Neural cell (in vitro differentiated cells): ENCODE results near the gene DOK7. TPM values are rescaled to one million over a fixed set of nuclear protein-coding genes. Genes with fewer than 3 reads are reported as not detected.

Experiments used
- H2AFZ ChIP-seq: fragments of 200-600, 300-800 bp; sonication (generic), shearing (Covaris generic); 2 replicates; pipeline ENCODE4 v1.6.0; 2014; ENCODE audit warnings: low read depth, mild to moderate bottlenecking, antibody characterized with exemption, low read length, moderate library complexity
- H3F3A ChIP-seq: fragments of 200-600 bp; shearing (Covaris generic); 2 replicates; pipeline ENCODE4 v1.6.1; 2016; ENCODE audit warnings: mild to moderate bottlenecking, moderate library complexity, mixed read lengths, antibody characterized with exemption, low read length; ENCODE audit not compliant: insufficient read depth, poor library complexity, severe bottlenecking
- H3K27ac ChIP-seq: fragments of 200-600, 300-800 bp; sonication (generic), shearing (Covaris generic); 2 replicates; pipeline ENCODE4 v1.5.1; 2014; ENCODE audit warnings: mild to moderate bottlenecking, low read length, moderate library complexity
- H3K27me3 ChIP-seq: fragments of 300-800, 200-600 bp; sonication (generic), shearing (Covaris generic); 2 replicates; pipeline ENCODE4 v1.6.0; 2014; ENCODE audit warnings: mild to moderate bottlenecking, low read depth, low read length, moderate library complexity; ENCODE audit not compliant: insufficient read depth
- H3K36me3 ChIP-seq: fragments of 300-800, 200-600 bp; sonication (generic), shearing (Covaris generic); 2 replicates; pipeline ENCODE4 v1.5.1; 2014; ENCODE audit warnings: mild to moderate bottlenecking, antibody characterized with exemption, low read length, moderate library complexity; ENCODE audit not compliant: insufficient read depth
- H3K4me2 ChIP-seq: fragments of 300-800, 200-600 bp; sonication (generic), shearing (Covaris generic); 2 replicates; pipeline ENCODE4 v1.6.0; 2014; ENCODE audit warnings: mild to moderate bottlenecking, low read length
- H3K4me3 ChIP-seq: fragments of 300-800, 200-600 bp; sonication (generic), shearing (Covaris generic); 2 replicates; pipeline ENCODE4 v1.5.1; 2014; ENCODE audit warnings: mild to moderate bottlenecking, low read length, moderate library complexity
- H3K79me2 ChIP-seq: fragments of 200-600 bp; shearing (Covaris generic); replicated peaks from 2 replicates; pipeline ENCODE4 v1.6.0; 2014; ENCODE audit warnings: mild to moderate bottlenecking, low read length, moderate library complexity; ENCODE audit not compliant: insufficient read depth
- H3K9ac ChIP-seq: fragments of 300-800, 200-600 bp; sonication (generic), shearing (Covaris generic); 2 replicates; pipeline ENCODE4 v1.6.1; 2016; ENCODE audit warnings: mild to moderate bottlenecking, low read length, mixed read lengths
- H3K9me2 ChIP-seq: fragments of 200-600 bp; shearing (Covaris generic); 2 replicates; pipeline ENCODE4 v1.6.1; 2016; ENCODE audit warnings: mild to moderate bottlenecking, low read length, mixed read lengths; ENCODE audit not compliant: insufficient read depth
- H3K9me3 ChIP-seq: fragments of 200-600, 300-800 bp; sonication (generic), shearing (Covaris generic); 2 replicates; pipeline ENCODE4 v1.6.1; 2016; ENCODE audit warnings: mild to moderate bottlenecking, mixed run types, low read length, moderate library complexity, mixed read lengths
- H4K20me1 ChIP-seq: fragments of 200-600 bp; shearing (Covaris generic); 2 replicates; pipeline ENCODE4 v1.6.1; 2016; ENCODE audit warnings: mild to moderate bottlenecking, mixed run types; ENCODE audit not compliant: insufficient read depth
- EP300 ChIP-seq: fragments of 450-650 bp; conservative IDR thresholded peaks from 2 replicates; pipeline ENCODE4 v1.6.1; 2014; ENCODE audit warnings: antibody characterized with exemption, mild to moderate bottlenecking, moderate library complexity; ENCODE audit not compliant: poor library complexity, severe bottlenecking
- EZH2 ChIP-seq: fragments of 200-600, 300-800 bp; shearing (Covaris generic), sonication (generic); IDR thresholded peaks from 2 replicates; pipeline ENCODE4 v1.6.1; 2014; ENCODE audit warnings: antibody characterized with exemption, low read length, borderline replicate concordance, mild to moderate bottlenecking; ENCODE audit not compliant: insufficient read depth, poor library complexity, severe bottlenecking
- MXI1 ChIP-seq: fragments of 450-650 bp; conservative IDR thresholded peaks from 2 replicates; pipeline ENCODE4 v1.6.1; 2014; ENCODE audit warnings: antibody characterized with exemption, mild to moderate bottlenecking; ENCODE audit not compliant: poor library complexity, severe bottlenecking
- POLR2AphosphoS5 ChIP-seq: IDR thresholded peaks from 2 replicates; pipeline ENCODE4 v1.6.1; 2012
- RAD21 ChIP-seq: fragments of 450-650 bp; conservative IDR thresholded peaks from 2 replicates; pipeline ENCODE4 v1.6.1; 2014; ENCODE audit warnings: antibody characterized with exemption, mild to moderate bottlenecking, moderate library complexity
- SMC3 ChIP-seq: fragments of 450-650 bp; conservative IDR thresholded peaks from 2 replicates; pipeline ENCODE4 v1.6.1; 2014; ENCODE audit warnings: antibody characterized with exemption, mild to moderate bottlenecking, moderate library complexity; ENCODE audit not compliant: poor library complexity
- TAF1 ChIP-seq: IDR thresholded peaks from 2 replicates; pipeline ENCODE4 v1.6.1; 2012; ENCODE audit warnings: low read depth
- polyA plus RNA-seq: library from polyadenylated mRNA; depleted of rRNA; stranded (reverse); fragments of >200 nt; gene quantifications from 2 replicates; pipeline ENCODE4 v1.2.3, GENCODE V29; 2014
- TF ChIP-seq, protein P1 (sequence below): fragments of 450-650 bp; IDR thresholded peaks from 2 replicates; pipeline ENCODE4 v1.5.1; 2014; ENCODE audit warnings: antibody characterized with exemption, mild to moderate bottlenecking, moderate library complexity; ENCODE audit not compliant: poor library complexity, severe bottlenecking
- TF ChIP-seq, protein P2 (sequence below): IDR thresholded peaks from 2 replicates; pipeline ENCODE4 v1.6.1; 2012; ENCODE audit warnings: borderline replicate concordance

DOK7 gene
- polyA plus RNA-seq, 1 donor from 2014 or later: 0.66 TPM

- no peaks in the 10 kb centered on the region for H4K20me1 ChIP-seq
- H3K27me3 ChIP-seq: no peaks in the 10 kb centered on the region
- no peak overlapping the region for H3K9ac ChIP-seq
- no peak overlapping the region for H3K4me3 ChIP-seq
- no peaks in the 10 kb centered on the region for H3K9me3 ChIP-seq
- no peaks in the 10 kb centered on the region for H3F3A ChIP-seq
- no peak overlapping the region for H2AFZ ChIP-seq
- no peak overlapping the region for H3K4me2 ChIP-seq
- TF ChIP-seq EP300: no peak
- H3K79me2 ChIP-seq: no peaks in the 10 kb centered on the region
- no peaks in the 10 kb centered on the region for H3K36me3 ChIP-seq
- H3K9me2 ChIP-seq: no peaks in the 10 kb centered on the region
- H3K27ac ChIP-seq: no peak overlapping the region
Observed at GRCh38 chr4:3516836-3517730, 54.0 kb downstream of the DOK7 start.

DNA sequence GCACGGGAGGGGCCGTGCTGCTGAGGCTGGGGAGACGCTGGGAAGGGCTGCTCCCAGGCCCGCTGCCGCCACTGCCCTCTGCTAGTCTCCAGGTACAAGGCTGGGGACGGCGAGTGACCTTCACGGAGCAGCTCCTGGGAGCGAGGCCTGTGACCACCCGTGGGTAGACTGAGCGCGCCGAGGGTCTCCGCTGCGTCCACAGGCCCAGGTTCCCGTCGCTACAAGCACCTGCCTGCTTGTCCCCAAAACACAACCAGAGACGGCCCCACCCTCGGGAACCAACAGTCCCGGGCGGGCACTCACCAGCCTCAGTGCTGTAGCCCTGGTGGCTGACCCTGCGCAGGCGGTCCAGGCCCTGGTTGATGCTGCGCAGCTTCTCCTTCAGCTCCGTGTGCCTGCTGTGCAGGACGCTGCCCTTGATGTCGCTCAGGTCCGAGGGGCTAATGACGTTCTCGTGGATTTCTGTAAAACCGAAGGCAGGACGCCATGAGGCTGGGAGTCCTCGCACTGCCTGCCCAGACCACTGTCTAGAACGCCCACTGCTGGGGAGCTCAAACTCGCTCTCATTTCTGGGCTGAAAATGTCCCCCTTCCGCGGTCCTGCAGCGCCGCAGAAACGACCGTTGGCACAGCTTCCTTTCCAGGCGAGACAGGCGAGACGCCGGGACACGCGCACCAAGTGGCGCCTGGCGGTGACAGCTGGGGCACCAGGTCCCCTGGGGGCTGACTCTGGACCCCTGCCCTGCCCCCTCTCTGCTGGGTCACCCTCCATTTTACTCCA lies 54.8 kb downstream of the DOK7 start:
- no peak overlapping the region for H3K4me3 ChIP-seq
- no peaks in the 10 kb centered on the region for H3K79me2 ChIP-seq
- no peak overlapping the region for H3K27ac ChIP-seq
- H3K9me3 ChIP-seq: no peaks in the 10 kb centered on the region
- H2AFZ ChIP-seq: no peak overlapping the region
- no peaks in the 10 kb centered on the region for H3F3A ChIP-seq
- no peak overlapping the region for H3K9ac ChIP-seq
- no peak overlapping the region for H3K4me2 ChIP-seq
- H3K9me2 ChIP-seq: no peaks in the 10 kb centered on the region
- no peaks in the 10 kb centered on the region for H3K36me3 ChIP-seq
- no peaks in the 10 kb centered on the region for H4K20me1 ChIP-seq
- no peak for TF ChIP-seq RAD21
- TF ChIP-seq, protein P1, sequence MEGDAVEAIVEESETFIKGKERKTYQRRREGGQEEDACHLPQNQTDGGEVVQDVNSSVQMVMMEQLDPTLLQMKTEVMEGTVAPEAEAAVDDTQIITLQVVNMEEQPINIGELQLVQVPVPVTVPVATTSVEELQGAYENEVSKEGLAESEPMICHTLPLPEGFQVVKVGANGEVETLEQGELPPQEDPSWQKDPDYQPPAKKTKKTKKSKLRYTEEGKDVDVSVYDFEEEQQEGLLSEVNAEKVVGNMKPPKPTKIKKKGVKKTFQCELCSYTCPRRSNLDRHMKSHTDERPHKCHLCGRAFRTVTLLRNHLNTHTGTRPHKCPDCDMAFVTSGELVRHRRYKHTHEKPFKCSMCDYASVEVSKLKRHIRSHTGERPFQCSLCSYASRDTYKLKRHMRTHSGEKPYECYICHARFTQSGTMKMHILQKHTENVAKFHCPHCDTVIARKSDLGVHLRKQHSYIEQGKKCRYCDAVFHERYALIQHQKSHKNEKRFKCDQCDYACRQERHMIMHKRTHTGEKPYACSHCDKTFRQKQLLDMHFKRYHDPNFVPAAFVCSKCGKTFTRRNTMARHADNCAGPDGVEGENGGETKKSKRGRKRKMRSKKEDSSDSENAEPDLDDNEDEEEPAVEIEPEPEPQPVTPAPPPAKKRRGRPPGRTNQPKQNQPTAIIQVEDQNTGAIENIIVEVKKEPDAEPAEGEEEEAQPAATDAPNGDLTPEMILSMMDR: no peak
- TF ChIP-seq EP300: no peak
- no peak for TF ChIP-seq POLR2AphosphoS5
- TF ChIP-seq MXI1: no peak
- no peak for TF ChIP-seq EZH2
- TF ChIP-seq SMC3: no peak
- TF ChIP-seq TAF1: no peak
- TF ChIP-seq, protein P2, sequence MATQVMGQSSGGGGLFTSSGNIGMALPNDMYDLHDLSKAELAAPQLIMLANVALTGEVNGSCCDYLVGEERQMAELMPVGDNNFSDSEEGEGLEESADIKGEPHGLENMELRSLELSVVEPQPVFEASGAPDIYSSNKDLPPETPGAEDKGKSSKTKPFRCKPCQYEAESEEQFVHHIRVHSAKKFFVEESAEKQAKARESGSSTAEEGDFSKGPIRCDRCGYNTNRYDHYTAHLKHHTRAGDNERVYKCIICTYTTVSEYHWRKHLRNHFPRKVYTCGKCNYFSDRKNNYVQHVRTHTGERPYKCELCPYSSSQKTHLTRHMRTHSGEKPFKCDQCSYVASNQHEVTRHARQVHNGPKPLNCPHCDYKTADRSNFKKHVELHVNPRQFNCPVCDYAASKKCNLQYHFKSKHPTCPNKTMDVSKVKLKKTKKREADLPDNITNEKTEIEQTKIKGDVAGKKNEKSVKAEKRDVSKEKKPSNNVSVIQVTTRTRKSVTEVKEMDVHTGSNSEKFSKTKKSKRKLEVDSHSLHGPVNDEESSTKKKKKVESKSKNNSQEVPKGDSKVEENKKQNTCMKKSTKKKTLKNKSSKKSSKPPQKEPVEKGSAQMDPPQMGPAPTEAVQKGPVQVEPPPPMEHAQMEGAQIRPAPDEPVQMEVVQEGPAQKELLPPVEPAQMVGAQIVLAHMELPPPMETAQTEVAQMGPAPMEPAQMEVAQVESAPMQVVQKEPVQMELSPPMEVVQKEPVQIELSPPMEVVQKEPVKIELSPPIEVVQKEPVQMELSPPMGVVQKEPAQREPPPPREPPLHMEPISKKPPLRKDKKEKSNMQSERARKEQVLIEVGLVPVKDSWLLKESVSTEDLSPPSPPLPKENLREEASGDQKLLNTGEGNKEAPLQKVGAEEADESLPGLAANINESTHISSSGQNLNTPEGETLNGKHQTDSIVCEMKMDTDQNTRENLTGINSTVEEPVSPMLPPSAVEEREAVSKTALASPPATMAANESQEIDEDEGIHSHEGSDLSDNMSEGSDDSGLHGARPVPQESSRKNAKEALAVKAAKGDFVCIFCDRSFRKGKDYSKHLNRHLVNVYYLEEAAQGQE: no peak
- no peaks in the 10 kb centered on the region for H3K27me3 ChIP-seq
